HG03025 (cell line): ENCODE results near the gene ANKRD63.

Experiments
- ATAC-seq: cut with Tn5 transposase; IDR thresholded peaks from one replicate; pipeline ENCODE4 v1.9.1; 2021; ENCODE audit warnings: mild to moderate bottlenecking, moderate library complexity; ENCODE audit not compliant: unreplicated experiment, low FRiP score

ANKRD63 gene

GRCh38 chr15:40264321-40265153, 18.3 kb downstream of the ANKRD63 start:
- no peak for ATAC-seq

GRCh38 chr15:40263024-40263754, 19.7 kb downstream of the ANKRD63 start:
- no peak for ATAC-seq

GRCh38 chr15:40259021-40259420, 23.8 kb downstream of the ANKRD63 start:
- ATAC-seq: no peak

- no peak for ATAC-seq
These were observed 24.3 kb downstream of the ANKRD63 start for GRCh38 chr15:40258544-40258943.

- ATAC-seq: no peak
These were observed 25.0 kb downstream of the ANKRD63 start for GRCh38 chr15:40257656-40258450.

GRCh38 chr15:40256638-40257235, 26.1 kb downstream of the ANKRD63 start:
- no peak for ATAC-seq

- ATAC-seq: no peak
These were observed 27.8 kb downstream of the ANKRD63 start for GRCh38 chr15:40255033-40255432.

GRCh38 chr15:40254452-40254851, 28.4 kb downstream of the ANKRD63 start:
- no peak for ATAC-seq

GRCh38 chr15:40253167-40253790, 29.6 kb downstream of the ANKRD63 start:
- ATAC-seq: no peak

GRCh38 chr15:40252438-40253166, 30.3 kb downstream of the ANKRD63 start:
- no peak for ATAC-seq

GRCh38 chr15:40252141-40252437, 30.8 kb downstream of the ANKRD63 start:
- no peak for ATAC-seq

- no peak for ATAC-seq
These were observed 31.3 kb downstream of the ANKRD63 start for GRCh38 chr15:40251486-40252140.

GRCh38 chr15:40250771-40251483, 31.9 kb downstream of the ANKRD63 start:
- no peak for ATAC-seq

- no peak for ATAC-seq
These were observed 32.6 kb downstream of the ANKRD63 start for GRCh38 chr15:40250304-40250656.

- ATAC-seq: no peak
These were observed 33.2 kb downstream of the ANKRD63 start for GRCh38 chr15:40249477-40250303.

- ATAC-seq: no peak
These were observed 34.7 kb downstream of the ANKRD63 start for GRCh38 chr15:40248006-40248783.

- no peak for ATAC-seq
These were observed 35.4 kb downstream of the ANKRD63 start for GRCh38 chr15:40247406-40247971.
